ENCODE results near the gene BLOC1S1. TPM values are rescaled to one million over a fixed set of nuclear protein-coding genes. Genes with fewer than 3 reads are reported as not detected.

Gene BLOC1S1
- total and polyA plus RNA-seq, 7 donors: 173 to 655 (median 355) TPM

GRCh38 chr12:55726971-55727370 is 11.1 kb downstream of the BLOC1S1 start:
- H3K27me3 ChIP-seq: no peaks in the 10 kb centered on the region
- H3K4me1 ChIP-seq: peaks cover 0 to 76% (median 74%) of the 10 kb centered on the region in 4 donors
- H3K9me3 ChIP-seq: no peaks in the 10 kb centered on the region
- peaks cover 19 to 36% (median 23%) of the 10 kb centered on the region in 4 donors for H3K36me3 ChIP-seq
- peak overlapping the region; percentile 95 to 99 (median 98) for H3K4me3 ChIP-seq
- H3K27ac ChIP-seq: peak overlapping the region; percentile 100
- peak; percentile 70 for DNase-seq
- TF ChIP-seq POLR2AphosphoS5 (IDR thresholded peaks at IDR 0.05): no peak
- TF ChIP-seq POLR2A (IDR thresholded peaks at IDR 0.05): no peak
- TF ChIP-seq CTCF (IDR thresholded peaks at IDR 0.05): no peak
- TF ChIP-seq EP300 (IDR thresholded peaks at IDR 0.05): no peak
- intact Hi-C loops (cut with DNase I): no loop called here
- WGBS, 2 donors: 47 to 61% methylated on average over 10 of the region's 10 CpGs

- H3K4me1 ChIP-seq: peaks cover 0 to 75% (median 68%) of the 10 kb centered on the region in 4 donors
- intact Hi-C loops (cut with DNase I): no loop called here
- WGBS, 2 donors: 7 to 37% methylated on average over 9 of the region's 9 CpGs
- TF ChIP-seq POLR2AphosphoS5 (IDR thresholded peaks at IDR 0.05) (peak; percentile 9 to 50 (median 25)), CTCF (IDR thresholded peaks at IDR 0.05) (no peak), POLR2A (IDR thresholded peaks at IDR 0.05) (no peak)
- H3K36me3 ChIP-seq: peaks cover 19 to 36% (median 23%) of the 10 kb centered on the region in 4 donors
- H3K27ac ChIP-seq: peak overlapping the region; percentile 100
- DNase-seq: peak; percentile 89
- H3K27me3 ChIP-seq: no peaks in the 10 kb centered on the region
- no peaks in the 10 kb centered on the region for H3K9me3 ChIP-seq
- peak overlapping the region; percentile 95 to 99 (median 98) for H3K4me3 ChIP-seq
Observed at GRCh38 chr12:55727643-55728185, 11.9 kb downstream of the BLOC1S1 start.

DNA sequence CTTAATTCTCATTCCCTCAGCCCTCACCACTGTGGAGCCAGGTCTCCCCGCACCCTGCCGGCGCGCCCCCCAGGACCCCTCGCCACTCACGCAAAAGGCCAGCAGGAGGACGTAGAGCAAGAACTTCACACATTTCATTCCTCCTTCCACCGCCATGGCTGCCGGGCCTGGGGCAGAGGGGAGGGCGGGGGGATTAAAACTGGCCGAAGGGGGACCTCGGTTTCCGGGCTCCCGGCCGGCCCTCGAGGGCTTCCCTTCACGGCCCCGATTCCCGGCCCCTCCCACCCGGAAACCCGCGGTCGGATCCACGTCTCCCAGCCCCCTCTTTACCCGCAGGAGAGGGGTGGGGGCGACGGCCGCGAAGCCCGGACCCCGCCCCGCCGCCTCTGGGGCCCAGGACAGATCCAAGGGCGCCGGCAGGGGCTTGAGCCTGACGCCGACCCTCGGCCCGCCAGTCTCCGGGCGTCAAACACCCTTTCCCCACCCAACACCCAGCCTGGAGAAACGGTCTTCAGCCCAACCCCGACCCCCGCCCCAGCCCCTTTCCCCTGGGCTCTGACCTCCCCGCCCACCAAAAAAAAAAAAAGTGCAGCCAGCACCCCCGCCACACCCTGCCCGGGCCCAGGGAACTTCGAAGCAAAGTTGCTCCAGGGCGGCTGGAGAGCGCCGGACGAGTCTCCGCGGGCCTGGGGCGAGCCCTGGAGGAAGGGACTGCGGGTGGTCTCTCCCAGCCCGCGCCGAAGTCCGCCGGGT is 12.5 kb downstream of the BLOC1S1 start:
- WGBS, 2 donors: 0 to 1% methylated on average over 61 of the region's 61 CpGs
- Histone ChIP-seq H3K36me3 (peaks cover 19 to 36% (median 23%) of the 10 kb centered on the region in 4 donors), H3K27ac (peak overlapping the region; percentile 100), H3K4me1 (peaks cover 0 to 69% (median 63%) of the 10 kb centered on the region in 4 donors), H3K9me3 (no peaks in the 10 kb centered on the region), H3K27me3 (no peaks in the 10 kb centered on the region), H3K4me3 (peak overlapping the region; percentile 95 to 99 (median 98))
- DNase-seq: peak; percentile 94
- TF ChIP-seq POLR2AphosphoS5 (IDR thresholded peaks at IDR 0.05): peak in 1 of 4 donors; percentile 10
- no peak for TF ChIP-seq CTCF (IDR thresholded peaks at IDR 0.05)
- intact Hi-C loops (cut with DNase I): no loop called here

- intact Hi-C loops (cut with DNase I): no loop called here
- DNase-seq: peak; percentile 97
- no peaks in the 10 kb centered on the region for H3K9me3 ChIP-seq
- TF ChIP-seq EP300 (IDR thresholded peaks at IDR 0.05) (peak in 2 of 4 donors; percentile 72 to 74), CTCF (IDR thresholded peaks at IDR 0.05) (no peak), POLR2A (IDR thresholded peaks at IDR 0.05) (peak; percentile 54 to 77), POLR2AphosphoS5 (IDR thresholded peaks at IDR 0.05) (peak; percentile 82 to 97 (median 95))
- peaks cover 0 to 61% (median 55%) of the 10 kb centered on the region in 4 donors for H3K4me1 ChIP-seq
- peak within 1 kb of the TSS; percentile 100 for H3K27ac ChIP-seq
- no peaks in the 10 kb centered on the region for H3K27me3 ChIP-seq
- 0 to 1% methylated on average over 61 of the region's 61 CpGs for WGBS, 2 donors
- peak within 1 kb of the TSS; percentile 95 to 99 (median 98) for H3K4me3 ChIP-seq
- peaks cover 16 to 31% (median 21%) of the 10 kb centered on the region in 4 donors for H3K36me3 ChIP-seq
Observed at GRCh38 chr12:55728939-55729818, 13.3 kb downstream of the BLOC1S1 start, which contains the start of gene CD63. Gene CD63 (minus strand): TSS chr12:55729009. CDS start chr12:55728341, 668 bp downstream.

Measured in sigmoid colon (tissue), 7 donors.